ENCODE measurements around the gene RAD51B. TPM values are rescaled to one million over a fixed set of nuclear protein-coding genes. Genes with fewer than 3 reads are reported as not detected.

The RAD51B gene
- total RNA-seq, 1 donor from 2014 or later: 16.7 TPM

GRCh38 chr14:68638141-68638999, 818.8 kb downstream of the RAD51B start:
- DNase-seq (ENCODE audit: low read depth, low spot score): no peak
- H3K27ac Mint-ChIP-seq (ENCODE audit: unreplicated experiment): no peak overlapping the region
- peaks cover 8% of the 10 kb centered on the region for H3K36me3 Mint-ChIP-seq (ENCODE audit: low read depth)

DNA sequence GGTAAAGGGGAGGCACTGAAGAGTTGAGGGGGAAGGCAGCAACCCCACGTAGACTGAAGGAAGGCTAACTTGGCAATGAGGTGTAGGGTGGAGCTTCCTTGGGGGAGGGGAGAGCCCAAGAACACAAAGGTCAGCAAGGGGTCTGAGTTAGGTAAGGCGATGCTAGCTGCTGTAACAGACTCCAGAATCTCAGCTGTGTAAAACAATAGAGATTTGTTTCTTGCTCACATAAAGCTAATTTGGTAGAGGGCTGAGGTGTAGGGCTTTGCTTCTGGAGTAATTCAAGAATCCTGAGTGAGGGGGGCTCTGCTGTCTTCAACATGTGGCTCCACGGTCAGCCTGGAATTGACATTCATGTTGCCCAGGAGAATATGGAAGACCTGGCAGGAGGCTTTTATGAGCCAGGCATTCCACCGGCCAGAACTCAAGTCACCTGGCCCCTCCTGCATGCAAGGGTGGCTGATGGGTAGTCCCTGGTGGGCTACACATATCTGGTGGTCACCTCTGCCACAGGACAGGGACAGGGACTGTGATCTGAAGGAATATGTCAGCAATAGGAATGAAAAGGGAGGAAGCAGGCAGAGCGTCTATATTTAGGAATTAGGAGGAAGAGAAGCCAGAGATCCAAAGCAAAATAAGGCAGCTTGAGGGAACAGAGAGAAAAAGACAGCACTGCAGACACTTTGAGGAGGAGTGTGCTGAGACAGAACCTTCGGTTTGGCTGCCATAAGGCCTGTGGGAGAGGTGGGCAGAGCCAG, 819.6 kb downstream of the RAD51B start:
- Mint-ChIP-seq H3K9me3 (peaks cover 8% of the 10 kb centered on the region), H3K4me1 (peaks cover 22% of the 10 kb centered on the region), H3K27me3 (ENCODE audit: low read depth) (no peaks in the 10 kb centered on the region), H3K4me3 (no peak overlapping the region), H3K36me3 (ENCODE audit: low read depth) (peaks cover 11% of the 10 kb centered on the region), H3K27ac (ENCODE audit: unreplicated experiment) (no peak overlapping the region)
- DNase-seq (ENCODE audit: low read depth, low spot score): no peak
- TF ChIP-seq CTCF (conservative IDR thresholded peaks at IDR 0.05): no peak

More at GRCh38 chr14:68638141-68638999, 818.8 kb downstream of the RAD51B start:
- no peak overlapping the region for H3K4me3 Mint-ChIP-seq
- no peak for TF ChIP-seq CTCF (conservative IDR thresholded peaks at IDR 0.05)
- H3K9me3 Mint-ChIP-seq: peaks cover 8% of the 10 kb centered on the region
- no peaks in the 10 kb centered on the region for H3K27me3 Mint-ChIP-seq (ENCODE audit: low read depth)
- H3K4me1 Mint-ChIP-seq: peaks cover 26% of the 10 kb centered on the region

- peaks cover 11% of the 10 kb centered on the region for H3K36me3 Mint-ChIP-seq (ENCODE audit: low read depth)
- no peak overlapping the region for H3K27ac Mint-ChIP-seq (ENCODE audit: unreplicated experiment)
- H3K27me3 Mint-ChIP-seq (ENCODE audit: low read depth): no peaks in the 10 kb centered on the region
- DNase-seq (ENCODE audit: low read depth, low spot score): no peak
- no peak overlapping the region for H3K4me3 Mint-ChIP-seq
- H3K9me3 Mint-ChIP-seq: peaks cover 8% of the 10 kb centered on the region
- no peak for TF ChIP-seq CTCF (conservative IDR thresholded peaks at IDR 0.05)
- H3K4me1 Mint-ChIP-seq: peaks cover 19% of the 10 kb centered on the region
These were observed 820.4 kb downstream of the RAD51B start for GRCh38 chr14:68639758-68640574.

- DNase-seq (ENCODE audit: low read depth, low spot score): no peak
- no peak overlapping the region for H3K27ac Mint-ChIP-seq (ENCODE audit: unreplicated experiment)
- H3K4me3 Mint-ChIP-seq: no peak overlapping the region
These were observed 824.1 kb downstream of the RAD51B start for GRCh38 chr14:68643673-68644072.

More at GRCh38 chr14:68643673-68644072, 824.1 kb downstream of the RAD51B start:
- TF ChIP-seq CTCF (conservative IDR thresholded peaks at IDR 0.05): no peak
- peaks cover 8% of the 10 kb centered on the region for H3K9me3 Mint-ChIP-seq
- no peaks in the 10 kb centered on the region for H3K27me3 Mint-ChIP-seq (ENCODE audit: low read depth)
- peaks cover 11% of the 10 kb centered on the region for H3K36me3 Mint-ChIP-seq (ENCODE audit: low read depth)
- peaks cover 27% of the 10 kb centered on the region for H3K4me1 Mint-ChIP-seq
